SKM-1 treated with dmso at 0.1 percent for 144 hours (cell line): ENCODE data around the gene CH25H.
"Not testable (repeated sequence)": the region's sequence is repeated elsewhere in the genome, so short reads cannot be mapped to it uniquely, and the experiment has no call there.

Source experiments
- DNase-seq: peaks from one replicate; lab custom pipeline; 2025; ENCODE audit not compliant: unreplicated experiment; lab: John Stamatoyannopoulos, UW

CH25H gene

DNA sequence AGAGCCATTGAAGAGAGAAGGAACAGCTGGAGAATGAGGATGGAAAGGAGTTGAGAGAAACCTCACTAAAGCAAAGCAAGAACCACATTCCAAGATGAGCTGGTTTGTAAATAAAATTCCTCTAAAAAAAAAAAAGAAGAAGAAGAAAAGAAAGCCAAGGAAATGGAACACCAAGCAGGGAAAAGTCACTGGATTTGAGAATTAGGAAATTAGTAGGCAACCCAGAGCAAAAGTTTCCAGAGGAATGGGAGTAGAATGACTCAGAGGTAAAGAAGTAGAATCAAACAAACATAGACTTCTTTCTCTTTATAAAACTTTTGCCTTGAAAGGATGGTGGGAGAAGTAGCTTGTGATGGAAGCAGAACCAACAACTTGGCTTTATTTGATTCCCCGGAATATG lies 3.9 kb downstream of the CH25H start:
- DNase-seq = no peak

DNA sequence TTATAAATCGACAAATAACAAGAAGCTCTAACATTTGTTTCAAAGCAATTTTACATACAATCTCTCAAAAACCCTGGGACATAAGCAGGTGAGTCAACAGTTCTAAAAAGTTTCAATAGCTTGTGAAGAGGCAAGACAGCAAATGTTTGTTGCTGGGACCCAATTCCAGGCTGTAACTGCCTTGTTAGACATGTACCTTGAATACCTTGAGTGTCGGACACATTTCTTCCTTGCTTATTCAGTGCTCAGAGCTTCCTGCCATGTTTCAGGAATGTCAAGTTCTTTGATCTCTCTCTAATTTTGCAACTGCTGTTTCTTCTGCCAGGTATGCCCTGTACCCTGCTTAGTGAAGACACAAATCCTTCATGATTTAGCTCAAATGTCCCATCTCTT lies 5.1 kb downstream of the CH25H start:
- no peak for DNase-seq

- no peak for DNase-seq
Observed at GRCh38 chr10:89201345-89202032, 5.6 kb downstream of the CH25H start.

GRCh38 chr10:89197473-89197872 lies 9.6 kb downstream of the CH25H start:
- no peak for DNase-seq

DNA sequence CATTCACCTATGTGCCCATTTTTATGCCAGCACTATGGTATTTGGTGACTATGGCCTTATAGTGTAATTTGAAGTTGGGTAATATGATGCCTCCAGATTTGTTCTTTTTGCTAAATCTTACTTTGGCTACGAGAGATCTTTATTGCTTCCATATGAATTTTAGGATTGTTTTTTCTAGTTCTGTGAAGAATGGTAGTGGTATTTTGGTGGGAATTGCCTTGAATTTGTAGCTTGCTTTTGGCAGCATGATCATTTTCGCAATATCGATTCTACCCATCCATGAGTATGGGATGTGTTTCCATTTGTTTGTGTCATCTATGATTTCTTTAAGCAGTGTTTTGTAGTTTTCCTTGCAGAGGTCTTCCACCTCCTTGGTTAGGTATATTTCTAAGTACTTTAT lies 15.8 kb downstream of the CH25H start:
- DNase-seq = not testable (repeated sequence)

GRCh38 chr10:89189211-89189734 lies 17.8 kb downstream of the CH25H start:
- no peak for DNase-seq

DNA sequence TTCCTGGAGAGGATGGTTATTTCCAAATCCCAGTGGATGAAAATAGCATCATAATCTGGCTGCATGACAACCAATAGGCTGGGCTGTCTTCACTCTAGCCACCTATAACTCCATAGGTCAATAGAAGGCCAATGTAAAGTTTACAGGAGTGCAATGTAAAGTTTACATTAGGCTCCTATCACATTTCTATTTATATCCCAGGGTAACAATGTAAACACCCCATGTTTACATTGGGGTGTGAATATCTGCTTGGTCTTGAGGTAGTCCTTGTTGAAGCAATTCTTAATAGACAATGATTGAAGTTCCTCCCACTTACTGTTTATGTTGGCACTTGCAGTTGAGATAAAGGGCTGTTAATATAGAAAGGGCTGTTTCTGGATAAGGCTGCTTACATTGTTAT lies 21.5 kb downstream of the CH25H start:
- DNase-seq = no peak

GRCh38 chr10:89184638-89185037 lies 22.5 kb downstream of the CH25H start:
- DNase-seq = no peak

- no peak for DNase-seq
Observed at GRCh38 chr10:89183571-89183970, 23.5 kb downstream of the CH25H start.

DNA sequence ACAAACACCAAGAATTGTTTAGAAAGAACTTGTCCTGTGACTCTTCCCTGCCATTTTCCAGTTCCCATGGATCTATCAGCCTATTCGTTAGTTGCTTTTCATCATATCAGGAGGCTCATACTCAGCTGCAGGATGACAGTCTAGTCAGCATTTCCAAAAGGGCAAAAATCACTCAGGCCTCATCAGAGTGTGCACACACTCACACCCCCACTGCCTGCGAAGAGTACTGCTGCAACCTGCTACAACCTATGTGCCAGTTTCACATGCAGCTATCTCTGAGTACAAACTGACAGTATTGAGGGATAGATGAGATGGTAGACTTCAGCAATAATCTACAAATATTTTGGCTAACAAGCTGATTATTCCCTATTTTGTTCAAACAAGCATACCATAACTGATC lies 24.2 kb downstream of the CH25H start:
- DNase-seq = no peak

GRCh38 chr10:89175816-89176215 lies 31.3 kb downstream of the CH25H start:
- no peak for DNase-seq

GRCh38 chr10:89173075-89173474 lies 34.0 kb downstream of the CH25H start:
- no peak for DNase-seq

DNA sequence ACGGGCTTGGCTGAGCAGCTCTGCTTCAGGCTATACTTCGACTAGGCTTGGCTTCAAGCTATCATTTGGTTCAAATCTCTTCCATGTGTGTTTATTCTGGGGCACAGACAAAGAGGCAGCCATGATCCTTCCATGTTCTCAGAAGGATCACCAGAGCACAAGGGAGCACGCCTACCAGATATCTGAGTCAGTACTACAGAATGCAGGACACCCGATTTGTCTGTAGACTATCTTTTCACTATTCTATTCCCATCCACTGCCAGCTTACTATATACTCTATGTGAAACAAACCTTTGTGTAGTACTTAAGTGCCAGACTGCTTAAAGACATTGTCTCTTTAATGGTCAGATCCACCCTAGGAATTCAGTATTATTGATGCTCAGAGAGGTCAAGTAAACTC lies 35.1 kb downstream of the CH25H start:
- no peak for DNase-seq

DNA sequence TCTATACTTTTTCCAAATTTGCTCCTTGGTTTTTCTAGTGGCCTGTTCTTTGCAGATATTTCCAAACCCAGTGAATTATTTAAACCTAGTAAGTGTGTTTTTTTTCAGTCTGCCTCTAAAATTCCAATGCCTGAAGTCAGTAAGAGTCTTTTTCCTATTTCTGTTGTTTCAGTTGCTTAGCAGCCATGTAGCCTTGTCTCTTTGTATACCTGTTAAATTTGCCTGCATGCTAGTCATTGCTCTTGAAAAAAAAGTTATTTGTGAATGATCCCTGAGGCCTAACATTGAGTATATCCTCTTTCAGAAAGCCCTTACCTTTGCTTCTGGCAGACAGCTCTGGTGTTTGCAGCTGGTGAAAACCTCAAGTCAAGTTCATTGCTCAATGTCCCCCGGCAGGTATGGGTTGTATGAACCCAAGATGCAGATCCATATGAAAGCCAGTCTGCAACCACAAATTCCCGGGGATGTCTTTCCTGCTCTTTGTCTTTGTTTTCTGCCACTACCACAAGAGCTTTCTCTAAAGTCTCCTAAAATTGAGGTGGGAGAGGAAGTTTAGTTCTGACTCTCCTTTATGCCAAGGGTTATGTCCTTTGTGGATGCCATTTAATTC lies 35.7 kb downstream of the CH25H start:
- DNase-seq = no peak

DNA sequence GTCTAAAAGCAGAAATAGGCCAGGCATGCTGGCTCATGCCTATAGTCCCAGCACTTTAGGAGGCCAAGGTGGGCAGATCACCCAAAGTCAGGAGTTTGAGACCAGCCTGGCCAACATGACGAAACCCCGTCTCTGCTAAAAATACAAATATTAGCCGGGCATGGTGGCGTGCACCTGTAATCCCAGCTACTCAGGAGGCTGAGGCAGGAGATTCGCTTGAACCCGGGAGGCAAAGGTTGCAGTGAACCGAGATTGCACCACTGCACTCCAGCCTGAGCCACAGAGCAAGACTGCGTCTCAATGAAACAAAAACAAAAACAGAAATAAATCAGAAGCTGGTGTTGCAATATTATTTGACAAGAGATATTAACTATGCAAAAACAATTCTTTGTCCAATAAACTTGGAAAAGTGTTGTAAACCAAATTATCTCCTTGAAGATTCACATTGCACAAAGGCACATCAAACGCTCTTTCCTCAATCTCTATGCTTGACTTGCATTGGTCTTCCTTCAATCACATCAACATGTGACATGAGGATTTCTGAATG lies 38.7 kb downstream of the CH25H start:
- not testable (repeated sequence) for DNase-seq

DNA sequence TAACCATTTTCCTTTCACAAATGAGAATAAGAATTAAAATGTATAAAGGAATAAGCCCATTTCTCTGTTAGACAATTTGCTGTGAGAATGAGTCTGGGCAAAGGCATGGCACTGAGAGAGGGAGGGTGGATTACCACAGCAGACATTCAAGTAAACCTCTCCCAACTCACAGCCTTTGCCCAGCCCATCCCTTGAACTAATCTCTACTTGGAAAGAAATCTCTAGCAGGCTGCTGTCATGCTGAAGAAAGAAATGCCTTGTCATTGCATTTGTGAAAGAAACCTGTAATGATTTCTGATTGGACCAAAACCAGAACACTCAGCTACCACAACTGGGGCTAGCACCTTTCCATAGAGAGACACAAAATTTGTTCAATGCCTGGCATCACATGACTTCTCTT lies 39.2 kb downstream of the CH25H start:
- no peak for DNase-seq

DNA sequence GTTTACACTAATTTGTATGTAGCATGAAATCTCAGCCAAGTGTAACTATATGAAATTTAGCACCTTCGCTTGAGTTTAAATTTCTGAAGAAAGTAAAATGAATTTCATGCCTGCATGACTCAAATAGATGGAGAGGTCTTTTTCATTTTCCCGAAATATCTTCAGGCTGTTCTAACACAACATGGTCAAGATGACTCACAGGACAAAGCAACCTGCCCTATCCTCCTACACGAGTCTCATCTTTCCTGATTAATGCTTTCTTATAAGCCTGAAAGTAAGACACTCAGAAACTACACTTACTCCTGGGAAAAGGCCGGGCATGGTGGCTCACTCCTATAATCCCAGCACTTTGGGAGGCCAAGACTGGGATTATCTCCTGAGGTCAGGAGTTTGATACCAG lies 41.2 kb downstream of the CH25H start:
- DNase-seq = no peak

- no peak for DNase-seq
Observed at GRCh38 chr10:89164920-89165319, 42.2 kb downstream of the CH25H start.

- DNase-seq = peak; percentile 16
Observed at GRCh38 chr10:89164080-89164479, 43.0 kb downstream of the CH25H start.

DNA sequence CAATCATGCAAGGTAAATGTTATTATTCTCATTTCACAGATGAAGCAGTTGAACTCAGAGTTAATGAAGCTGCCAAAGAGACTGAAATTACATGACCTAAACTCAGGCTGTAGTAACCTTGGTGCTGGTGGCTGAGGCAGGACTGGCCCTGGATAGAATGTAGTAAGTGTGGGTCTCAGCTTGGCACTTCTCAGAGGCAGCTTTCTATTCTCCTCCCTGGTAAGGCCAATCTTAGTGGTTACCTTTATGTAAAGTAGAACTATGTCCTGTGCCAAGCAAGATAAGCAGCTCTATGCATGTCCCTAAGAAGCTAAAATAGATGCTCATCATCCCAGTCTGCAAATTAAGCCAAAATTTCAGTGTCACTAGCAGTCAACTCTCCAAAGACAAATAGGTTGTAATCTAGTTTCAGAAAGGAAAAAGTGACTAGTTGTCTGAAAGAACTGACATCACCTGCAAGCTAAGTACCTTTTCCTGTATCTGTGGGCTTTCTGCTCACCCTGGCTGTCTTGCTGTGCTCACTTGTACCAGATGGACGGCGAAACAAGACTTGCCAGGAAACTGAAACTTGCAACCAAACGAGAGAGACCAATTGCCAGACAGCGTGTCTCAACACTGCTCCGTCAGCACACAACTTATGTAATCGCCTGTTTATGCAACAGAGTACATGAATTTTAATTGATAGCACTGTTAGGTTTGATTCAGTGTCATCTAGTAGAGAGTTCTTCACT lies 43.7 kb downstream of the CH25H start:
- DNase-seq = peak; percentile 16

DNA sequence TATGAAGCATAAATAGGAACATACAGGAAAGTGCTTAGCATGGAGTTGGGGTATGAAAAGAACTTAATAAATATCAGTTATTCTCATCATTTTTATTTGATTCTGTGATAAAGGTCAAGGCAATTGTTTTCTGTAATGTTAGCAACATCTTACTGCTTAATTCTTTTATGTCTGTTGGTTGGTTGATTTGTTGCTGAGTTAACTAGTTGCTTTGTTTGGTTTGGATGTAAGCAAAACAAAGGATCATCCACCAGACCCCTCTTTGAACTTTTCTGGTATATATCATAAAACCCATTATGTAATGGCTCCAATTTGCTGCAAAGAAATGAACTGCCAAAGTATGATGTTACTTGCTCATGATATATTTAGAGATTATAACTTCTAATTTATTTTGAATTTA lies 44.5 kb downstream of the CH25H start:
- DNase-seq = no peak

DNA sequence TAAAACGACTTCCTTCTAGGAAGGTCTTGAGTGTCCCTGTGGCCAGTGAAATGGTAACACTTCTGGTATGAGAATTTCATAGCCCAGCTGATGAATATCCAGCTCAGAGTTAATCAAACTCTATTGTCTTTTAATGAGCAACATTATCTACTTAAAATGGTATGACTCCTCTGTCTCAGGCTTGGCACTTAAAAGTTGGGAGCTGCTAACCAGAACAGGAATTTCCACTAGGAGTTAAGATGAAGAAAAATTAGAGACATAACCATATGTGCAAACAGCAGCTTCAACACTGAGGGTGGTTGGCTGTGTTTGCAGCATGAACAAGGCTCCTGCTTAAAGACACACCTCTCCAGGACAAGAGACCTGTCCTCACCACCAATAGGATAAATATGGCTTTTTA lies 46.8 kb downstream of the CH25H start:
- DNase-seq = no peak
